Heart right ventricle (tissue), 16 donors: ENCODE data around the gene B4GAT1. TPM values are rescaled to one million over a fixed set of nuclear protein-coding genes. Genes with fewer than 3 reads are reported as not detected.

Source experiments
- ATAC-seq, 8 donors: fragments of 200-7000 bp; cut with Tn5 transposase; one replicate each; pipeline ENCODE4 v1.9.1; 2020; ENCODE audit warnings: mild to moderate bottlenecking in 8 of 8, moderate library complexity in 8 of 8, moderate number of reproducible peaks in 1 of 8
- DNase-seq, 2 donors: peaks; one replicate each; pipeline ENCODE4 v3.0.0-alpha.2; 2020
- H3K27ac ChIP-seq, 10 donors: fragments of 200-600 bp; sonication (generic) in 2 of 10; one replicate each; pipeline versions ENCODE4 v1.5.0 to v1.8.0; 2020 to 2022; ENCODE audit warnings: mild to moderate bottlenecking in 3 of 10
- H3K27me3 ChIP-seq, 7 donors: fragments of 200-600 bp; one replicate each; pipeline ENCODE4 v1.8.0; 2021 to 2022; ENCODE audit warnings: mild to moderate bottlenecking in 2 of 7
- H3K36me3 ChIP-seq, 9 donors: fragments of 200-600 bp; sonication (generic) in 1 of 9; one replicate each; pipeline versions ENCODE4 v1.5.0 to v1.8.0; 2020 to 2022; ENCODE audit warnings: mild to moderate bottlenecking in 2 of 9
- H3K4me1 ChIP-seq, 9 donors: fragments of 200-600 bp; sonication (generic) in 1 of 9; one replicate each; pipeline versions ENCODE4 v1.5.0 to v1.8.0; 2020 to 2022; ENCODE audit warnings: mild to moderate bottlenecking in 4 of 9
- H3K4me3 ChIP-seq, 10 donors: fragments of 200-600 bp; sonication (generic) in 2 of 10; one replicate each; pipeline versions ENCODE4 v1.5.0 to v1.8.0; 2020 to 2022; ENCODE audit warnings: mild to moderate bottlenecking in 7 of 10, moderate library complexity in 2 of 10
- H3K9me3 ChIP-seq, 11 donors: fragments of 200-600 bp in 10 of 11; sonication (generic) in 2 of 11; one replicate each; pipeline versions ENCODE4 v1.5.0 to v1.8.0; 2013 to 2022; ENCODE audit warnings: mild to moderate bottlenecking in 2 of 11, control low read depth in 1 of 11, moderate library complexity in 1 of 11
- WGBS, 2 donors: extraction: QIAGEN DNeasy Blood & Tissue Kit; methylation state at CpG; one replicate each; pipeline ENCODE4 v1.1.7; 2013; ENCODE audit warnings: inconsistent platforms in 1 of 2; 5-methylcytosine and 5-hydroxymethylcytosine counted together
- intact Hi-C, 10 donors: fragments of 100-400 bp; cut with DNase I; formaldehyde crosslinking; loops; one replicate each; pipeline versions ENCODE4 v1.11.1 to v1.14.2; 2022
- polyA plus RNA-seq, 2 donors: library from polyadenylated mRNA; stranded (reverse); fragments of 200-250 nt; gene quantifications; one replicate each; pipeline ENCODE4 v1.2.3, GENCODE V29; 2013
- total RNA-seq, 10 donors: library from RNA; stranded (reverse); fragmentation: NEBNext Ultra II Directional in 3 of 10; extraction: Animal tissue kit (Norgen Biotek cat#: 25700) in 3 of 10; gene quantifications; one replicate each; pipeline versions ENCODE4 v1.2.1 to v1.2.4, GENCODE V29; 2021 to 2023
- TF ChIP-seq, protein P1 (sequence below), 9 donors: fragments of 200-600 bp; sonication (generic) in 2 of 9; IDR thresholded peaks; one replicate each; pipeline versions ENCODE4 v1.5.0 to v1.8.0; 2021 to 2022; ENCODE audit warnings: antibody characterized with exemption in 9 of 9, mild to moderate bottlenecking in 5 of 9, moderate library complexity in 1 of 9
- donor health status: Arrhythmogenic right ventricular cardiomyopathy.
- donor health status: ischemic (EF 13 %, LVEDD 7.1; RV severe dilation, severe dysfunction).
- donor health status: healthy with polysubstance abuse.
- donor health status: DM: no; HTN: yes; CAD: no.
- donor health status: DM: no; HTN: no; CAD: no.
- donor health status: ischemic (EF 25% LVEDD 6.9; RV normal size, moderate dysfunction).
- donor health status: ischemic (EF 25% LVEDD 5.7; RV mildly dilated, moderate dysfunction).
- donor health status: healthy.
- donor health status: DM: yes; HTN: yes; CAD: no.
- donor health status: Ischemic cardiomyopathy.
- donor health status: ischemic (EF 35%, LVEDD 5.7; RV mildly dilated, moderate dysfunction).
- donor health status: nonischemic (EF 11% LVEDD 7.7; RV severe dilation, severe dysfunction).
- donor health status: DM: yes; HTN: yes; CAD: no.
- donor health status: PGD.
- donor health status: ischemic (EF 29% LVEDD 5.4; RV normal size, mild dysfunction).
- donor health status: nonischemic (EF 23%, LVEDD 6.1; RV moderate dilation, normal function).

The B4GAT1 gene
- total and polyA plus RNA-seq, 12 donors: 22.3 to 69.6 (median 46.1) TPM

DNA sequence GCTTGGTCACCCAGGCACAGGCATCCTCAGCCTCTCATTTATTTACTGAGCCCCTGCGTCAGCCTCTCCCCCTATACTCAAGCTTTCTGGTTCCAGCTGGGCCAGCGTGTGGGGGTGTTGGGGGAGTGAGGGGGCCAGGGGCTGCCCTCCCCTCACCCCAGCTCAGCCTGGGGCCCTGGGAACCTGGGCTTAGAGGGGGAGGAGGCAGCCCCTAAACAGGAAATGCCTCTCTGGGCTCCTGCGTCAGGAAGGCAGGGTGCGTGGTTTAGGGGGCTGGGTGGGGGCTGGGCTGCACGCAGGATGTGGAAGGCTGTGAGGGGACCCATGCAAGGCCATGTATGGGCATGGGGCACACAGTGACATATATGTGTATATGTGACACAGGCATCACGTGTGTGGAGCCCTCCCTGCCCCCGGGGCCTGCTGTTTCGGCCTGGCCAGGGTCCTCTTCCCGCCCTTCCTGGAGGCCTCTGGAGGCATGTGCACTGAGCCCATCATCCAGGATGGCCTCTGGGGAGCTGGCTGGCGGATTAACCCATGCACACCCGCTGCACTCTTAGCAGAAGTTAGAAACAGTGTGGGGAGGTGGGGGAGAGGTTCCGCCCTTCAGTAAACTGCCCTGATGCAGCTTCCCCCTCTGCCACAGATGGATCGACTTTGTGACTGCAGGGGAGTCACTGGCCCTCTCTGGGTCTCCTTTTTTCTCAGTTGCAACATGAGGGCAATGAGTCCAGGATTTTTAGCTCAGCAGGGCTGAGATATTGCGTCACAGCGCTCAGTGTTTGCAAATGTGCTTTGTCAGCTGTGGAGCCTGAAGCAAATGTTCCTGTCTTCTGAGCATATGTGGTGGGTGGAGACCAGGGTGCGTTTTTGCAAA lies 29.5 kb downstream of the B4GAT1 start:
- TF ChIP-seq, protein P1, sequence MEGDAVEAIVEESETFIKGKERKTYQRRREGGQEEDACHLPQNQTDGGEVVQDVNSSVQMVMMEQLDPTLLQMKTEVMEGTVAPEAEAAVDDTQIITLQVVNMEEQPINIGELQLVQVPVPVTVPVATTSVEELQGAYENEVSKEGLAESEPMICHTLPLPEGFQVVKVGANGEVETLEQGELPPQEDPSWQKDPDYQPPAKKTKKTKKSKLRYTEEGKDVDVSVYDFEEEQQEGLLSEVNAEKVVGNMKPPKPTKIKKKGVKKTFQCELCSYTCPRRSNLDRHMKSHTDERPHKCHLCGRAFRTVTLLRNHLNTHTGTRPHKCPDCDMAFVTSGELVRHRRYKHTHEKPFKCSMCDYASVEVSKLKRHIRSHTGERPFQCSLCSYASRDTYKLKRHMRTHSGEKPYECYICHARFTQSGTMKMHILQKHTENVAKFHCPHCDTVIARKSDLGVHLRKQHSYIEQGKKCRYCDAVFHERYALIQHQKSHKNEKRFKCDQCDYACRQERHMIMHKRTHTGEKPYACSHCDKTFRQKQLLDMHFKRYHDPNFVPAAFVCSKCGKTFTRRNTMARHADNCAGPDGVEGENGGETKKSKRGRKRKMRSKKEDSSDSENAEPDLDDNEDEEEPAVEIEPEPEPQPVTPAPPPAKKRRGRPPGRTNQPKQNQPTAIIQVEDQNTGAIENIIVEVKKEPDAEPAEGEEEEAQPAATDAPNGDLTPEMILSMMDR (IDR thresholded peaks at IDR 0.05): no peak
- ATAC-seq: peak in 7 of 8 donors; percentile 4 to 43 (median 14)
- Histone ChIP-seq H3K4me3 (peak overlapping the region in 6 of 10 donors; percentile 54 to 76 (median 62)), H3K4me1 (peaks cover 15 to 62% (median 34%) of the 10 kb centered on the region in 9 donors), H3K9me3 (no peaks in the 10 kb centered on the region), H3K27me3 (peaks cover 0 to 6% (median 0%) of the 10 kb centered on the region in 7 donors), H3K27ac (peak overlapping the region; percentile 77 to 92 (median 86)), H3K36me3 (no peaks in the 10 kb centered on the region)
- WGBS, 2 donors: 38 to 39% methylated on average over 16 of the region's 16 CpGs
- peak in 1 of 2 donors; percentile 63 for DNase-seq
- intact Hi-C loops: loop anchor here in 1 of 10 donors (10.0 kb wide), 1 partner anchor 67 kb away; no protein-coding TSS in a partner anchor

- peak; percentile 62 to 73 for DNase-seq
- Histone ChIP-seq H3K27me3 (peaks cover 0 to 6% (median 0%) of the 10 kb centered on the region in 7 donors), H3K27ac (peak overlapping the region; percentile 77 to 92 (median 86)), H3K4me1 (peaks cover 15 to 61% (median 36%) of the 10 kb centered on the region in 9 donors), H3K36me3 (no peaks in the 10 kb centered on the region), H3K4me3 (peak overlapping the region in 9 of 10 donors; percentile 46 to 76 (median 60)), H3K9me3 (no peaks in the 10 kb centered on the region)
- 1 to 6% methylated on average over 14 of the region's 14 CpGs for WGBS, 2 donors
- ATAC-seq: peak; percentile 6 to 36 (median 24)
- TF ChIP-seq, protein P1 (IDR thresholded peaks at IDR 0.05): no peak
- intact Hi-C loops: loop anchor here in 1 of 10 donors (10.0 kb wide), 1 partner anchor 67 kb away; no protein-coding TSS in a partner anchor
Measured at GRCh38 chr11:66317322-66317722, 30.1 kb downstream of the B4GAT1 start.

GRCh38 chr11:66316849-66317251 lies 30.6 kb downstream of the B4GAT1 start, which contains the start of gene CD248:
Gene CD248, minus strand, starts transcription at chr11:66317044. Its CDS starts 17 bp downstream, at chr11:66317027.
- Histone ChIP-seq H3K4me1 (peaks cover 15 to 56% (median 41%) of the 10 kb centered on the region in 9 donors), H3K36me3 (no peaks in the 10 kb centered on the region), H3K27ac (peak within 1 kb of the TSS; percentile 77 to 92 (median 86)), H3K27me3 (peaks cover 0 to 6% (median 0%) of the 10 kb centered on the region in 7 donors), H3K4me3 (peak within 1 kb of the TSS; percentile 25 to 76 (median 60)), H3K9me3 (no peaks in the 10 kb centered on the region)
- TF ChIP-seq, protein P1 (IDR thresholded peaks at IDR 0.05): no peak
- ATAC-seq: peak; percentile 26 to 66 (median 54)
- 1 to 6% methylated on average over 27 to 29 of the region's 29 CpGs for WGBS, 2 donors
- intact Hi-C loops: loop anchor here in 1 of 10 donors (10.0 kb wide), 1 partner anchor 68 kb away; no protein-coding TSS in a partner anchor
- peak; percentile 85 to 89 for DNase-seq
